IPS-20b (cell line): ENCODE measurements around the gene OSCAR.

Experiments
- H3K27ac ChIP-seq: one replicate; pipeline ENCODE4 v1.5.1; 2013; ENCODE audit warnings: low read length
- H3K27me3 ChIP-seq: 2 replicates; pipeline ENCODE4 v1.6.1; 2013; ENCODE audit warnings: mild to moderate bottlenecking, low read length, inconsistent platforms; ENCODE audit not compliant: insufficient read depth
- H3K36me3 ChIP-seq: 2 replicates; pipeline ENCODE4 v1.6.1; 2013; ENCODE audit warnings: low read depth, mild to moderate bottlenecking, inconsistent platforms, low read length, moderate library complexity; ENCODE audit not compliant: insufficient read depth
- H3K4me1 ChIP-seq: 2 replicates; pipeline ENCODE4 v1.6.1; 2013; ENCODE audit warnings: mild to moderate bottlenecking, control low read depth, inconsistent platforms, low read length, moderate library complexity; ENCODE audit not compliant: insufficient read depth
- H3K4me3 ChIP-seq: 2 replicates; pipeline ENCODE4 v1.5.1; 2013; ENCODE audit warnings: mild to moderate bottlenecking, low read length, inconsistent platforms
- H3K9ac ChIP-seq: 2 replicates; pipeline ENCODE4 v1.6.1; 2013; ENCODE audit warnings: low read depth, mild to moderate bottlenecking, inconsistent platforms, low read length, moderate library complexity
- H3K9me3 ChIP-seq: 2 replicates; pipeline ENCODE4 v1.6.1; 2013; ENCODE audit warnings: mild to moderate bottlenecking, low read depth, low read length, inconsistent platforms; ENCODE audit not compliant: insufficient read depth

The OSCAR gene

DNA sequence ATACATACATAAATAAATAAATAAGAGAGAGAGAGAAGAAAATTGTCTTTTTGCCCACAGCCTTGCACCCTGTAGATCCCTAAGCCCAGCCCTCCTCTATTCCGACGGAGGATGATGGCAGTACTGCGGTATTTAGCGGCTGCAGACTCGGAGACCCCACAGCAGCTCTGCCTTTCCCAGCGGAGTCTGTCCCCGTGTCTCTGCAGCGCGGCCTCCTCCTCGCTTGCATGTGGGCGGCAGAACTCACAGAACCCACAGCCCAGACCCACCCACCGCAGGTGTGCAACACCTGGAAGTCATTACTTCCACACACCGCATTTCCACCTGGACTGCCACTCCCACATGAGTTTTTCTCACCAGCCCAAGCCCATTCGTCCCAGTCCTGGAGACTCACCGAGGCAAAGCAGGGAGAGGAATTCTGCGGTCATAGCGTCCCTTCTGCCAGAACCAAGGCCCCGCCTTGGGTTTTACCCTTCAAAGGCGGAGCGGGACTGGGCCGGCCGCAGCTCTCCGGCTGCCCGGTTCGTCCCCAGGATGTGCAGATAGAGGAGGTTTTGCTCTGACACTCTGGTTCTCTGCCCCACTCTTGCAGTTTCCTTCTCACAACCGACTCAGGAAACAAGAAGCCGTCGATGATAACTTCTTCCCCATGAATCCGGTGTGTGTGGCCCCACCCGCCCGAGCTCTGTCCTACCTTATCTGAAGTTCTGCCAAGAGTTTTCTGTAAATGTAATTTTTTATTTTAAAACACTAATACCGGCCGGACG is 37.1 kb downstream of the OSCAR start, which contains the start of gene VSTM1:
Gene VSTM1, minus strand, starts transcription at position 548 of the 767 bp plus-strand sequence. Its CDS starts 120 bp downstream, at position 428.
- Histone ChIP-seq H3K9ac (no peak within 1 kb of the TSS), H3K4me1 (no peaks in the 10 kb centered on the region), H3K36me3 (no peaks in the 10 kb centered on the region), H3K27me3 (no peaks in the 10 kb centered on the region), H3K9me3 (no peaks in the 10 kb centered on the region), H3K4me3 (no peak within 1 kb of the TSS), H3K27ac (no peak within 1 kb of the TSS)

DNA sequence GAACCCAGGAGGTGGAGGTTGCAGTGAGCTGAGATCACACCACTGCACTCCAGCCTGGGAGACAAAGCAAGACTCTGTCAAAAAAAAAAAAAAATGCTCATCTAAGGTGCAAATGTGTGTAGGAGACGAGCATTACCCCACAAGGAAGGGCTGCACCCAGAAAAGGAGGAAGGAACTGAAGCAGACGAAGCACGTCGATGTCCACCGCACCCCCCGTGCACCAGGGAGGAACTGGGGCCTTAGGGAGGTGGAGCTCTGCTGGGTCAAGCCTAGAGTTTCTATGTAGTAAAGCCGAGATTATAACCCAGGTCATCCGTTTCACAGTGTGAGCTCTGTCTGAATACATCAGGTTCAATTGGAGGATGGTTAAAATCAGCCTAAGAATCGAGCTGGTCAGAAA is 38.0 kb downstream of the OSCAR start:
- Histone ChIP-seq H3K36me3 (no peaks in the 10 kb centered on the region), H3K4me1 (no peaks in the 10 kb centered on the region), H3K9ac (no peak overlapping the region), H3K9me3 (no peaks in the 10 kb centered on the region), H3K27me3 (no peaks in the 10 kb centered on the region), H3K4me3 (no peak overlapping the region), H3K27ac (no peak overlapping the region)

DNA sequence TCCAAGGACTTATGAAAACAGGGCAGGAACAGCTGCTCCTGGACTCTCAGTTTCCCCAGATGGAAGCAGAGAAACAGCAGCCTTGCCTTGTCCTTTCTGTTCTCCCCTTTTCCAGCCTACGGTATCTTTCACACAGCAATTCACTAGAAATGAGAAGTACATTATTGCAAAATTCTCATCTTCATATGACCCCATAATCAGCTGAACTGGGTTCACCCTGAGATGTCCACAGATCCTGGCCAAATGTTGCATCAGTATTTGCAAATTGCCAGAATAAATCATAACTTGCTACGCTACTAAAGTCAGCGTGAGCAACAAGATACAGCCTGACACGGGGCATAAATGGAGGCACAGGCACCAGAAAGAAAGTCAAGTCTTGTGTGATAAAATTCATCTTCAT is 53.0 kb downstream of the OSCAR start:
- no peak overlapping the region for H3K9ac ChIP-seq
- H3K27me3 ChIP-seq: no peaks in the 10 kb centered on the region
- no peaks in the 10 kb centered on the region for H3K9me3 ChIP-seq
- no peak overlapping the region for H3K4me3 ChIP-seq
- no peaks in the 10 kb centered on the region for H3K36me3 ChIP-seq
- no peak overlapping the region for H3K27ac ChIP-seq
- H3K4me1 ChIP-seq: no peaks in the 10 kb centered on the region

DNA sequence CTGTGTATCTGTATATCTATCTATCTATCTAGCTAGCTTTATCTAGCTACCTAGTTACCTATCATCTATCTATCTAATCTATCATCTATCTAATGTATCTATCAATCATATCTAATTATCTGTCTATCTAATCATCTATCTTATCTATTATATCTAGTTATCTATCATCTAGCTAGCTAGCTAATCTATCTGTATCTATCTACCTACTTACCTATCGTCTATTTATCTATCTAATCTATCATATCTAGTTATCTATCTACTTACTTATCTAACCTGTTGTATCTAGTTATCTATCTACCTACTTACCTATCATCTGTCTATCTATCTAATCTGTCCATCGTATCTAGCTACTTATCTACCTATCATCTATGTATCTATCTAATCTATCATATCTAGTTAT is 54.8 kb downstream of the OSCAR start:
- Histone ChIP-seq H3K27ac (no peak overlapping the region), H3K36me3 (no peaks in the 10 kb centered on the region), H3K27me3 (no peaks in the 10 kb centered on the region), H3K9me3 (no peaks in the 10 kb centered on the region), H3K9ac (no peak overlapping the region), H3K4me3 (no peak overlapping the region), H3K4me1 (no peaks in the 10 kb centered on the region)
